IMR-90 (cell line): Measurements from ENCODE around the gene AQP4.

Experiments used
- BHLHE40 ChIP-seq: fragments of 150-350 bp; IDR thresholded peaks from 2 replicates; pipeline ENCODE4 v1.6.1; 2016; ENCODE audit warnings: mild to moderate bottlenecking, low read depth, low read length
- CEBPB ChIP-seq: IDR thresholded peaks from 2 replicates; pipeline ENCODE4 v1.6.1; 2012; ENCODE audit warnings: low read depth, low read length, improper control_type of control experiment
- CHD1 ChIP-seq: IDR thresholded peaks from 2 replicates; pipeline ENCODE4 v1.6.1; 2012; ENCODE audit warnings: low read depth, low read length, improper control_type of control experiment
- CTCF ChIP-seq: conservative IDR thresholded peaks from 2 replicates; pipeline ENCODE4 v1.5.1; 2012; ENCODE audit warnings: mild to moderate bottlenecking, low read depth, low read length, improper control_type of control experiment
- MAZ ChIP-seq: IDR thresholded peaks from 2 replicates; pipeline ENCODE4 v1.6.1; 2012; ENCODE audit warnings: low read depth, mild to moderate bottlenecking, low read length, improper control_type of control experiment, moderate library complexity, borderline replicate concordance
- MXI1 ChIP-seq: IDR thresholded peaks from 2 replicates; pipeline ENCODE4 v1.6.1; 2012; ENCODE audit warnings: low read depth, mild to moderate bottlenecking, low read length, moderate library complexity, borderline replicate concordance
- RFX5 ChIP-seq: IDR thresholded peaks from 2 replicates; pipeline ENCODE4 v1.8.0; 2012; ENCODE audit warnings: low read depth, mild to moderate bottlenecking, low read length, moderate library complexity
- USF2 ChIP-seq: fragments of 150-350 bp; IDR thresholded peaks from 2 replicates; pipeline ENCODE4 v1.6.1; 2017; ENCODE audit warnings: mild to moderate bottlenecking, antibody characterized with exemption, low read length, low read depth

- TF ChIP-seq CEBPB (no peak), RFX5 (no peak), CHD1 (no peak), USF2 (no peak), MXI1 (no peak), CTCF (no peak), BHLHE40 (no peak), MAZ (no peak)
Observed at GRCh38 chr18:26901020-26901419, 35.5 kb upstream of the AQP4 start.
